Vagina (tissue), 2 donors: ENCODE measurements around the gene DLG4. TPM values are rescaled to one million over a fixed set of nuclear protein-coding genes. Genes with fewer than 3 reads are reported as not detected.
"Not testable (repeated sequence)": the region's sequence is repeated elsewhere in the genome, so short reads cannot be mapped to it uniquely, and the experiment has no call there.

Experiments
- DNase-seq, 2 donors: peaks; one replicate each; pipeline ENCODE4 v3.0.0-alpha.2; 2017; ENCODE audit errors: extremely low spot score in 2 of 2
- H3K27ac ChIP-seq: fragments of 200-600 bp; sonication (generic); one replicate; pipeline ENCODE4 v1.5.1; 2019
- H3K27me3 ChIP-seq: fragments of 200-600 bp; sonication (generic); one replicate; pipeline ENCODE4 v1.5.1; 2019
- H3K36me3 ChIP-seq, 2 donors: fragments of 200-600 bp; sonication (generic); one replicate each; pipeline ENCODE4 v1.5.1; 2017 to 2019
- H3K4me1 ChIP-seq: fragments of 200-600 bp; sonication (generic); one replicate; pipeline ENCODE4 v1.5.1; 2019
- H3K4me3 ChIP-seq, 2 donors: fragments of 200-600 bp; sonication (generic); 1 replicate in 1 of 2; 2 replicates in 1 of 2; pipeline ENCODE4 v1.5.1; 2016 to 2019
- H3K9me3 ChIP-seq: fragments of 200-600 bp; sonication (generic); one replicate; pipeline ENCODE4 v1.5.1; 2019
- POLR2A ChIP-seq, 2 donors: fragments of 450-650 bp; IDR thresholded peaks; one replicate each; pipeline ENCODE4 v1.6.1; 2017; ENCODE audit warnings: antibody characterized with exemption in 2 of 2, mild to moderate bottlenecking in 2 of 2, moderate library complexity in 2 of 2
- POLR2AphosphoS5 ChIP-seq, 2 donors: sonication (generic); formaldehyde crosslinking; IDR thresholded peaks; one replicate each; pipeline ENCODE4 v1.9.0; 2017; ENCODE audit warnings: antibody characterized with exemption in 2 of 2, mild to moderate bottlenecking in 2 of 2, low read depth in 1 of 2; ENCODE audit not compliant: insufficient read depth in 1 of 2
- intact Hi-C: fragments of 100-400 bp; cut with DNase I; formaldehyde crosslinking; loops from one replicate; pipeline ENCODE4 v1.15.1; 2023
- total RNA-seq: library from RNA; depleted of rRNA; stranded (reverse); fragments of >200 nt; gene quantifications from one replicate; pipeline ENCODE4 v1.2.3, GENCODE V29; 2016
- TF ChIP-seq, protein P1 (sequence below), 3 experiments: fragments of 450-650 bp in 2 of 3; fragments of 200-600 bp in 1 of 3; sonication (generic) in 1 of 3; IDR thresholded peaks; one replicate each; pipeline ENCODE4 v1.5.1; 2017 to 2019; ENCODE audit warnings: antibody characterized with exemption in 3 of 3, mild to moderate bottlenecking in 2 of 3, moderate library complexity in 2 of 3

Gene DLG4
- total RNA-seq, 1 donor from 2014 or later, result 23.3 TPM

DNA sequence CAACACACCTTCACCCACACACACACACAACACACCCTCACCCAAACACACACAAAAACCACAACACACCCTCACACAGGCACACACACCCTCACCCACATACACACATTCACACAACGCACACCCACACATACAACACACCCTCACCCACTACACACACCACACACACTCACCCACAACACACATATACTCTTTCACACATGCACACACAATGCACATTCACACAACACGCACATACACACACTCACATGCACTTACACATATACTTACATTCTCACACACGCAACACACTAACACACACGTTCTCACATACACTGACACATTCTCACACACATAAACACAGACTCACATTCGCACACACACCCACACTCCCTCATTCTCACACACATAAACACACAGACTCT, 44.3 kb downstream of the DLG4 start:
- H3K36me3 ChIP-seq, result no peaks in the 10 kb centered on the region
- DNase-seq, result no peak
- TF ChIP-seq POLR2AphosphoS5 (IDR thresholded peaks at IDR 0.05; ENCODE audit: insufficient read depth in 1 of 2, low read depth in 1 of 2) (no peak), POLR2A (IDR thresholded peaks at IDR 0.05) (no peak)
- TF ChIP-seq, protein P1, sequence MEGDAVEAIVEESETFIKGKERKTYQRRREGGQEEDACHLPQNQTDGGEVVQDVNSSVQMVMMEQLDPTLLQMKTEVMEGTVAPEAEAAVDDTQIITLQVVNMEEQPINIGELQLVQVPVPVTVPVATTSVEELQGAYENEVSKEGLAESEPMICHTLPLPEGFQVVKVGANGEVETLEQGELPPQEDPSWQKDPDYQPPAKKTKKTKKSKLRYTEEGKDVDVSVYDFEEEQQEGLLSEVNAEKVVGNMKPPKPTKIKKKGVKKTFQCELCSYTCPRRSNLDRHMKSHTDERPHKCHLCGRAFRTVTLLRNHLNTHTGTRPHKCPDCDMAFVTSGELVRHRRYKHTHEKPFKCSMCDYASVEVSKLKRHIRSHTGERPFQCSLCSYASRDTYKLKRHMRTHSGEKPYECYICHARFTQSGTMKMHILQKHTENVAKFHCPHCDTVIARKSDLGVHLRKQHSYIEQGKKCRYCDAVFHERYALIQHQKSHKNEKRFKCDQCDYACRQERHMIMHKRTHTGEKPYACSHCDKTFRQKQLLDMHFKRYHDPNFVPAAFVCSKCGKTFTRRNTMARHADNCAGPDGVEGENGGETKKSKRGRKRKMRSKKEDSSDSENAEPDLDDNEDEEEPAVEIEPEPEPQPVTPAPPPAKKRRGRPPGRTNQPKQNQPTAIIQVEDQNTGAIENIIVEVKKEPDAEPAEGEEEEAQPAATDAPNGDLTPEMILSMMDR (IDR thresholded peaks at IDR 0.05), result no peak
- H3K27ac ChIP-seq, result no peak overlapping the region
- H3K4me1 ChIP-seq, result peaks cover 15% of the 10 kb centered on the region
- no peaks in the 10 kb centered on the region for H3K9me3 ChIP-seq
- intact Hi-C loops, result no loop called here
- no peaks in the 10 kb centered on the region for H3K27me3 ChIP-seq
- no peak overlapping the region for H3K4me3 ChIP-seq

DNA sequence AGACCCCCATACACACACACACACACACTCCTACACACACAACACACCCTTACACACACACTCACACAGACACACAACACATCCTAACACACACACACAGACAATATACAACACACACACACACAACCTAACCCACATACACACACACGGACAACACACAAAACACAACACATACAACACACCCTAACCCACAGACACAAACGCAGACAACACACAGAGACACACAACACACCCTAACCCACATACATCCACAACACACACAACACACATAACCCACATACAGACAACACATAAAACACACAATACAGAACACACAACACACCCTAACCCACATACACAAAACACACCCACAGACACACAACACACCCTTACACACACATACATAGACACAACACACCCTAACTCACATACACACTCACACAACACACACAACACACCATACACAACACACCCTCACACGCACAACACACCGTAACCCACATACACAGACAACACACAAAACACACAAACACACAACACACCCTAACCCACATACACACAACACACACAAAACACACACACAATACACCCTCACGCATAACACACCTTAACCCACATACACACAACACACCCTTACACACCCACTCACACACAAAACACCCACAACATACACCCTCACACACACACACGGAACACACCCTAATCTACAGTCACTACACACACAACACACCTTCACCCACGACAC, 44.9 kb downstream of the DLG4 start:
- no peak for DNase-seq
- Histone ChIP-seq H3K4me3 (no peak overlapping the region), H3K27me3 (no peaks in the 10 kb centered on the region), H3K27ac (no peak overlapping the region), H3K4me1 (peaks cover 15% of the 10 kb centered on the region), H3K36me3 (no peaks in the 10 kb centered on the region), H3K9me3 (no peaks in the 10 kb centered on the region)
- intact Hi-C loops, result no loop called here
- no peak for TF ChIP-seq POLR2AphosphoS5 (IDR thresholded peaks at IDR 0.05; ENCODE audit: insufficient read depth in 1 of 2, low read depth in 1 of 2)

DNA sequence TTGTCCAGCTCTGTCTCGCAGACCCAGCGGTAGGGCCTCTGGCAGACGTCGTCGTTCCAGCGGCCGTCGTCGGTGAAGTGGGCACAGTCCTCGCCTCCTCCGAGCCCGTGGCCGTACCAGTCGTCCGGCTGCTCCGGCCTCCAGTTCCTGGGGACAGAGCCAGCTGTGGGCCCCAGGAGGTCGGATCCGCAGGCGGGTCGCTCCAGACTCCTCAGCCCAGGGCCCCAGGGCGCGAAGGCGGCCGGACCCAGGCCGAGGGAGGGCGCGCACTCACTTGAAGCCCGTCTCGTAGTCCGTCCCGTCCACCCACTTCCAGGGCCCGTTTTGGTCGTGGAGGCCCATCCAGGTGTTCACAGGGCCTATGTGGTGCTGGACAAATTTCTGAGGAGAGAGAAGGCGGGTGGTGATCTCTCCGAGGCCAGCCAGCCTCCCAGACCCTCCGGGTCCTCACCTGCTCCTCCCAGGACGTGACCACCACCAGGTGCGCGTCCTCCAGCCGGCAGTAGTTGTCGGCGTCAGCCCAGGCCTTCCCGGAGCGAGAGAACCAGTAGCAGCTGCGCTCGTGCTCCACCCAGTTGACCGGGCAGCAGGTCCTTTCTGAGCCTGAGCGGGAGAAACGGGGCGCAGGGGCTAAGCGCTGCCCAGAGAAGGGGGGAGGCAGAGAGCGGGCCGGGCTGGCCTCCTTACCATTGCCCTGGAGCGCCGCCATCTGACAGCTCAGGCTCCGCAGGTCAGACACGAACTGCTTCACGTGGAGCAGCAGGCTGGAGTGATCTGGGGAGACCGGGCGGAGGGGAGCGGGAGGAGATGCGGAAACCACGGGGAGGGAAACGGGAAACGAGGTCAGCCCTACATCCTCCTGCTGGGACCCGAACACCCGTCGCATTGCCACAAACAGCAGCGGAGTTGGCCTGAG, 45.7 kb downstream of the DLG4 start:
- DNase-seq, result no peak
- no peak overlapping the region for H3K27ac ChIP-seq
- intact Hi-C loops, result no loop called here
- no peaks in the 10 kb centered on the region for H3K9me3 ChIP-seq
- no peaks in the 10 kb centered on the region for H3K36me3 ChIP-seq
- H3K4me1 ChIP-seq, result peaks cover 15% of the 10 kb centered on the region
- H3K27me3 ChIP-seq, result no peaks in the 10 kb centered on the region
- H3K4me3 ChIP-seq, result no peak overlapping the region
- TF ChIP-seq, protein P1 (IDR thresholded peaks at IDR 0.05), result no peak
- TF ChIP-seq POLR2AphosphoS5 (IDR thresholded peaks at IDR 0.05; ENCODE audit: insufficient read depth in 1 of 2, low read depth in 1 of 2) (no peak), POLR2A (IDR thresholded peaks at IDR 0.05) (no peak)

DNA sequence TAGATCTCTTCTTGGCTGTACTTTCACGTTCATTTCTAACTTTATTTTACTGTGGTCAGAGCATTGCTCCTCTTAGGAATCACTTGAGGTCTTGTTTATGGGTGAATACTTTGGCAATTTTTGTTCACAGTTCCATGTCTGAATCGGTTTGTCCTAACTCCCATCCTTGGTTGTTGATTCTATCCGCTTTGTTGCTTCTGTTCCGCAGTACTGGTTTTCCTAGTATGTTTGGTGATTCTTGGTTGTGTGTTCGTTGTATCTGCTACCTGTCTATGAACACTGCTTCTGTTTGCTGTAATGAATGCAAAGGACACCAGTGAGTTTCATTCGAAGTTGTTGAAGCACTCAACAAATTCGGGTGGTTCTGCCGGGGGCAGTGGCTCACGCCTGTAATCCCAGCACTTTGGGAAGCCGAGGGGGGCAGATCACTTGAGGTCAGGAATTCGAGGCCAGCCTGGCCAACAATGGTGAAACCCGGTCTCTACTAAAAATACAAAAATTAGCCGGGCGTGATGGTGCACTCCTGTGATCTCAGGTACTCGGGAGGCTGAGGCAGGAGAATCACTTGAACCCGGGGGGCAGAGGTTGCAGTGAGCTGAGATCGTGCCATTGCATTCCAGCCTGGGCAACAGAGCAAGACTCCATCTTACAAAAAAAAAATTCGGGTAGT, 47.0 kb downstream of the DLG4 start:
- H3K4me1 ChIP-seq, H3K27me3 ChIP-seq, H3K4me3 ChIP-seq, intact Hi-C loops, DNase-seq, H3K27ac ChIP-seq, H3K36me3 ChIP-seq, H3K9me3 ChIP-seq: not testable (repeated sequence)

DNA sequence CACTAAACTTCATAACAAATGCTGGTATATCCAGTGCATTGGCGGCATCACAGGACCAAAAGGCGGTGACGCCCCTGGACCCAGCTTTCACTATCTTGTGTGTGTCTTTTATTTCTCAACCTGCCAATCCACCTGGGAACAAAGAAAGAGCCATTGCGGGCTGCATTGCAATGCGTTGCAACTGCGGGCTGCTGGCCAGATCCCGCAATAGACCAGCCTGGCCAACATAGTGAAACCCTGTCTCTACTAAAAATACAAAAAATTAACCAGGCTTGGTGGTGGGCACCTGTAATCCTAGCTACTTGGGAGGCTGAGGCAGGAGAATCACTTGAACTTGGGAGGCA, 50.1 kb downstream of the DLG4 start:
- DNase-seq, intact Hi-C loops, H3K27me3 ChIP-seq, H3K9me3 ChIP-seq, H3K4me1 ChIP-seq, H3K27ac ChIP-seq, H3K4me3 ChIP-seq, H3K36me3 ChIP-seq: not testable (repeated sequence)

DNA sequence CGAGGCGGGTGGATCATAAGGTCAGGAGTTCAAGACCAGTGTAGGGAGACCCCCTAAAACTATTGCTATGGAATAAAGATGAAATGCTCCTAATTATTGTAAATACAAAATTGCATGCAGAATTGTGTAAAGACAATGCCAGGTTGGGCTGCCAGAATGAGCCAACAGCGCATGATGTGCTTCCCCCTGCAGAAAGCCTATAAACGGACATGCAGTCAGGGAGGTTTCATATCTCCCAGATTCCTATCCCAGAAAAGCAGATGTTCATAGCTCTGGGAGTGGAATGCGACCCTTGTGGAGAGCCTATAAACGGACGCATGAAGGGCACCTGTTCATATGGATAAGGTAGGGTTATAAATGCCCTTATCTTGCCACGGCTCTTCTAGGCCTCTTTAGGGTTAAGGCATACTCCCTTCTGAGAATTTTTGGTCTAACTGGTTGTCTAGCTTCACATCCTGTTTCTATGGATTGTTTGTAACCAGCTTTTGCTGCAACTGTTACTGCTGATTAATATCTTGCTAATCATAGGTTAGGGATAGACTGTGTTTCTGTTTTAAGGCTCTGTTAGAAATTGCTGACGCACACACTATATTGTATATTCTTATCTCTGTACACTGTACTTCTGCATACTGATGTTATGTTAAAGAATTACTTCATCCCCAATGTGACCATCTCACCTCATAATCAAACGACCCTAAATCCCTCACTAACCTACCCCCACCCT, 50.6 kb downstream of the DLG4 start:
- H3K9me3 ChIP-seq, intact Hi-C loops, H3K36me3 ChIP-seq, H3K27me3 ChIP-seq, H3K4me3 ChIP-seq, H3K4me1 ChIP-seq, H3K27ac ChIP-seq, DNase-seq: not testable (repeated sequence)
